Measurements from ENCODE around the gene EIF4E3. TPM values are rescaled to one million over a fixed set of nuclear protein-coding genes. Genes with fewer than 3 reads are reported as not detected.

EIF4E3 gene
- total RNA-seq, 1 donor from 2014 or later: 48.9 TPM

GRCh38 chr3:71689291-71689690, 35.9 kb downstream of the EIF4E3 start:
- H3K4me3 ChIP-seq: no peak overlapping the region
- DNase-seq: no peak
- intact Hi-C loops (cut with micrococcal nuclease): no loop called here
- peaks cover 33% of the 10 kb centered on the region for H3K4me1 ChIP-seq
- no peak for TF ChIP-seq CTCF (IDR thresholded peaks at IDR 0.05; ENCODE audit: borderline replicate concordance)
- H3K27ac ChIP-seq (replicated peaks): no peak overlapping the region
- no peaks in the 10 kb centered on the region for H3K9me3 ChIP-seq (replicated peaks)
- no peaks in the 10 kb centered on the region for H3K27me3 ChIP-seq (ENCODE audit: low read depth)
- H3K36me3 ChIP-seq: peaks cover 9% of the 10 kb centered on the region

GRCh38 chr3:71688121-71688520, 37.1 kb downstream of the EIF4E3 start:
- no peaks in the 10 kb centered on the region for H3K9me3 ChIP-seq (replicated peaks)
- no peak overlapping the region for H3K4me3 ChIP-seq
- peaks cover 9% of the 10 kb centered on the region for H3K36me3 ChIP-seq
- peaks cover 30% of the 10 kb centered on the region for H3K4me1 ChIP-seq
- H3K27ac ChIP-seq (replicated peaks): no peak overlapping the region
- DNase-seq: no peak
- no peaks in the 10 kb centered on the region for H3K27me3 ChIP-seq (ENCODE audit: low read depth)
- intact Hi-C loops (cut with micrococcal nuclease): no loop called here
- TF ChIP-seq CTCF (IDR thresholded peaks at IDR 0.05; ENCODE audit: borderline replicate concordance): no peak

- DNase-seq: no peak
- H3K27me3 ChIP-seq (ENCODE audit: low read depth): no peaks in the 10 kb centered on the region
- H3K4me1 ChIP-seq: peaks cover 36% of the 10 kb centered on the region
- TF ChIP-seq CTCF (IDR thresholded peaks at IDR 0.05; ENCODE audit: borderline replicate concordance): no peak
- intact Hi-C loops (cut with micrococcal nuclease): no loop called here
- H3K27ac ChIP-seq (replicated peaks): no peak overlapping the region
- H3K36me3 ChIP-seq: peaks cover 9% of the 10 kb centered on the region
- H3K9me3 ChIP-seq (replicated peaks): no peaks in the 10 kb centered on the region
- no peak overlapping the region for H3K4me3 ChIP-seq
These were observed 39.5 kb downstream of the EIF4E3 start for GRCh38 chr3:71685686-71686085.

GRCh38 chr3:71684757-71685386, 40.3 kb downstream of the EIF4E3 start:
- intact Hi-C loops (cut with micrococcal nuclease): no loop called here
- Histone ChIP-seq H3K27me3 (ENCODE audit: low read depth) (no peaks in the 10 kb centered on the region), H3K9me3 (replicated peaks) (no peaks in the 10 kb centered on the region), H3K4me3 (no peak overlapping the region), H3K27ac (replicated peaks) (no peak overlapping the region), H3K4me1 (peaks cover 33% of the 10 kb centered on the region), H3K36me3 (peaks cover 9% of the 10 kb centered on the region)
- no peak for TF ChIP-seq CTCF (IDR thresholded peaks at IDR 0.05; ENCODE audit: borderline replicate concordance)
- DNase-seq: no peak

GRCh38 chr3:71684046-71684756, 41.0 kb downstream of the EIF4E3 start:
- TF ChIP-seq CTCF (IDR thresholded peaks at IDR 0.05; ENCODE audit: borderline replicate concordance): no peak
- no peaks in the 10 kb centered on the region for H3K27me3 ChIP-seq (ENCODE audit: low read depth)
- intact Hi-C loops (cut with micrococcal nuclease): no loop called here
- no peaks in the 10 kb centered on the region for H3K9me3 ChIP-seq (replicated peaks)
- peaks cover 9% of the 10 kb centered on the region for H3K36me3 ChIP-seq
- peaks cover 32% of the 10 kb centered on the region for H3K4me1 ChIP-seq
- no peak overlapping the region for H3K27ac ChIP-seq (replicated peaks)
- no peak for DNase-seq
- no peak overlapping the region for H3K4me3 ChIP-seq

Measured in left ventricle myocardium inferior (tissue), 1 donor.